Stimulated activated CD4-positive, alpha-beta T cell treated with anti-CD3 and anti-CD28 coated beads, Interleukin-2, amount 100 ng/mL, for 48 hours (primary cell): ENCODE data around the gene SEZ6L.

ENCODE experiments used
- DNase-seq, 2 donors: peaks; one replicate each; pipeline ENCODE4 v3.0.0-alpha.2; 2020

The SEZ6L gene

DNA sequence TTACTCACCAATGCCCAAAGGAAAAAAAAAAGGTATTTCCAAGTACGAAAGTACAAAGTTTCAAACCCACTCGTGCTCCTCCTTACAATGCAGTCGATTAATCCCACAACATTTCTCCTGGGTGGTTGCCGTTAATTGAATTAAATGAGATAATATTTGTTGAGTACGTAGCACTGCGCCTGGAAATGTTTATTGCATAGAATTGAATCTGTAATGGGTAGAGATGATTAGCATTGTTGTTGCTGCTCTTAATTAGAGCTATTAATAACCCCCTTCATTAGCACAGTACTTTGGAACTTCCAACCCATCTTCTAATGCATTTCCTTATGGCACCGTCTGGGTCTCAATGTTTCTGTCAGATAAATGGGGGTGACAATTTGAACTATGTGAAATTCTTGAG lies 77.3 kb downstream of the SEZ6L start:
- no peak for DNase-seq

DNA sequence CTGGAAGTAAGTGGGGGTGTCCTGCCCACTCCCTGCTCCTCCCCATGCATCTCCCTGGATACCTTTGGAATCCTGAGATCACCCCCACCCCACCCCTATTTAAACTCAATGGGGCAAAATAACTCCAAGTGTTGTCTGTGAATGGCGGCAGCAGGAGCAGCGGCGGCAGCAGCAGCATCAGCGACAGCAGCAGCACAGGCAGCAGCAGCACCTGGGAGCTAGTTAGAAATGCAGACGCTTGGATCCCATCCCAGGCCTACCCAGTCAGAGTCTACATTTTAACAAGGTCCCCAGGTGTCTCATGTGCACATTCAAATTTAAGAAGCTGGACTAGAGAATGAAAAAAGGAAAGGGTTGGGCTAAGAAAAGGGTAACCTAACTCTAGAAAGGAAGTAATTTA lies 82.6 kb downstream of the SEZ6L start:
- no peak for DNase-seq

DNA sequence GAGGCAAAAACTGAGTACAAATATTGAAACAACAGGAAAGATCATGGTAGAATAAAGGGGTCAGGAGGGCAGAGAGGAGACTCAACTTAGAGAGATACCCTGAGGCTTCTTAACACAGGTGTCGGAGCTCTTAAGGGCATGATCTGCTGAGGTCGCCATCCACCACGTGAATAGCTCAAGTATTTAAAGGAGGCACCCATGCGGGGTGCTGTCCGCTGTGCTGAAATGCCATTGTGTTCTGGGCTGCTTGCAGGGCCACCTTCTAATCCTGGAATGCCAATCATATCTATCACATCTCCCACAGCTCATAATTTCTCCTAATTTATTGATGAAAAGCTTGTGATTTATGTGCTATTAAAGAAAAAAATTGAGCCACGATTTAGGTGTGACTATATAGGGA lies 90.2 kb downstream of the SEZ6L start:
- DNase-seq, result no peak

GRCh38 chr22:26264162-26264561 lies 94.9 kb downstream of the SEZ6L start:
- no peak for DNase-seq

DNA sequence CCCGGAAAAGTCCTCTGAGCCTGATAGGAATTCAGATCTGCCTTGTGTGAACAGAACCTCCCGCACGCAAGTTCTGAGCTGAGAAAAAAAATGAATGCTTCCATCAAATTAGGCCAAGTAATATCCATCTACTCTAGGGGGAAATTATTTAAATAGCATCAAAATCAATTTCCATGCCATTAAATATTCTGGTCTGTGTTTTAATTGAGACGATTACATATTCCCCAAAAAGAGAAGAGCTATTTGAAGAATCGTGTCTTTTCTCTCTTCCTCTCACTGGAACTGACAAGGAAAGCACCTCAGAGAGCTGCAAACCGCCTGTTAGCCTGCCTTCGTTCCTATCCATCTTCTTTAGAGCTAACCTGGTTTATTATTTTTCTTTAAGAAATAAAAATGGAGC lies 96.0 kb downstream of the SEZ6L start:
- no peak for DNase-seq

DNA sequence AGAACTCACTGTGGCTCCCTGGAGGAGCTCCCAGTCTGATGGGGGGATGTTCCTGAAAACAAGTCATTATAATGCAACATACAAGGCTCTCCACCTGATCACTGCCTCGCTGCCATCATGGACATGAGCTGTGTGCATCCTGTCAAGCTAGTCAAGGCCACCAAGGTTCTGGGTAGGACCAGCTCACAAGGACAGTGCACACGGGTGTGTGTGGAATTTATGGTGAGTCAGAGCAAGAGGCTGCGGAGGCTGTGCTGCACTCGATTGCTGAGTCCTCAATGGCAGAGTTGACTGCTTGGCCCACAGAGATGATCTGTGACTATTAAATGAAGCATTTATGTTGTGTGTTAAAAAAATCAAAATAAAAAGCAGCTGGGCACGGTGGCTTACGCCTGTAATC lies 96.6 kb downstream of the SEZ6L start:
- DNase-seq, result no peak

DNA sequence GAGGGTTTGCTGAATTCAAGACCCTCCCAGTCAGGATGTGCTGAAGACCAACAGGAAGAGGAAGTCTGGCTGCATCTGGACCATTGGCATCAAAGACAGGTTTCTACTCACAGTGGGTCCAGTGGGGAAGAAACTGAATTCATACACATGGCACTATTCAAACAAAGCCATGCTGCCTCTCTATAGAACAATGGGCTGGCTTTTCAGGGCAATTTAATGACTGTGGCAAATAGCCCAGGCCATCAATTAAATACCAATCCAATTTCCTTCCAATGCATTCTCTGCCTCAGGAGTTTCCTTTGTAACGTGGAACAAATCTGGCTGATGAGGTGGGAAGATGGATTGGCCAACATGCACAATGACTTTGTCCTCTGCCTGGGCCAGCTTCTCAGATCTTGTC lies 98.6 kb downstream of the SEZ6L start:
- DNase-seq, result no peak

DNA sequence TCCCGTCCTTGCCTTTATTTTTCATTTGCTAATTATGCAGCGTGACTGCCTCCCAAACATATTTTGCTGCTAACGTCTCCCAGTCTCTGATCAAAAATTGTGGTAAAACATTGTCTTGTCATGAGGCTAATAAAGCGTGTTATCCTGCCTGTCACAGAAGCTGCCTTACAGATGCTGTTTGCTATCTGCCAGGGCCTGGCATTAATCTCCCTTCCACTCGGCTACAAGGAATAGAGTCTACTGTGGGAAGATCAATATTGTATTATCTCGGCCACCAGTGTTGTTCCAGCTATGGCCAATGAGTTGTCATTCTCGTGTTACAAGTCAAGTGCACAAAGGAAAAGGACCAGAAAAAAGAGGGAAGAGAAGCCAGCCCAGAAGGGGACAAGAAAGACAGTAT lies 100.3 kb downstream of the SEZ6L start:
- DNase-seq, result no peak

- DNase-seq, result no peak
Observed at GRCh38 chr22:26271427-26271826, 102.2 kb downstream of the SEZ6L start.

DNA sequence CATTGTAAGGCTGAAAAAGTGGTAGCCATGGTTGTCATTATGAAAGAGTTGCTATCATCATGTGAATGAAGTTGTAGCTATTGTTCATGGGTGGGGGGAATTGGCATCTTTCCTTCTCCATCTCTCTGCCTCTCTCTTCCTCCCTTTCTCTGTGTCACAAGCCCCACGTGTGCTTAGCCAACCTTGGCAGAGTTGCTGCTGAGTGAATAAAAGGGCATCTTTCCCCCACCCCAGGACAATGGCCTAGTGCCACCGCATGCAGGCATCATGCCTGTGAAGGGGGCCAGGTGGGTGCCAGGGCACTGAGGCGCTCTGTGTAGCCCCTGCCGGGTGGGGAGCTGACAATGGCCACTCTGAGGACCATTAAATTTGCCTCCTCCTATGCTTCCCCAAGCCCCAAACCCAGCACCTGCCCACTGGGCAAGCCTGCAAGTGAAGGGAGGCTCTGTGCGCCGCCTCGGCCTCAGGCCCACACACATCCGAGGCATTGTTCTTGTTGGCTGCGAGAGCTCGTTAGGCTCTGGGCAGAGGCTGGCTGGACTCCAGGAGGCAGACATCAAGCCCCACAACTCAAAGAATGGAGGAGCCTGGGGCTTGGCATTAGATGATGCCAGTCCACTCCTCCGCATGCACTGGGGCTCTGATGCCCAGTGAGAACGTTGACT lies 103.9 kb downstream of the SEZ6L start:
- DNase-seq, result no peak

DNA sequence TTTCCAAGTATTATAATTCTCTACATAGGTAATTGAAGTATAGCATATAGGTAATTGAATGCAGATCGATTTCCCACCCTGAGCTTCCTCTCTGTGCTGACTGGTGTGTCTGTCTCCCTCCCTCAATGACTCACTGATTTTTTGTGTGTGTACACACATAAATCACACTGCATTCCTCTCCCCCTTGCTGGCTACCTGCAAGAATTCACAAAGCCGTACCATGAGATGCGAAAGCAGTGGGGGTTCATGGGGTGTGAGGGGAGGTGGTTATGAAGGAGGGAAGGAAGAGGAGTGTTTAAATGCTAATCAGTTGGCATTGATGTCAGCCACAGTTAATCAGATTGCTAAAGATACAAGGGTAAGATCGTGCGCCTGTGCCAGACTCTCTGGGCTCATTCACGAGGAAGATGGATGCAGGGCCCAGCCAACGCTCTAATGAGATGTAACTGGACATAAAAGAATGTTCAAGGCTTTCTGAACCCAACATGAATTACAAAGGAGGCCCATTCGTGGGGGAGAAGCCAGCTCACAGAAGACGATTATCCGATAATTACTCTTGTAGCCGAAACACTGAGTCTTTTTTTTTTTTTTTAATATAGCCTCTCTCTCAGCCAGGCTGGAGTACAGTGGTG lies 107.4 kb downstream of the SEZ6L start:
- DNase-seq, result no peak

GRCh38 chr22:26281941-26282340 lies 112.7 kb downstream of the SEZ6L start:
- DNase-seq, result no peak

GRCh38 chr22:26283330-26283729 lies 114.1 kb downstream of the SEZ6L start:
- DNase-seq, result no peak

DNA sequence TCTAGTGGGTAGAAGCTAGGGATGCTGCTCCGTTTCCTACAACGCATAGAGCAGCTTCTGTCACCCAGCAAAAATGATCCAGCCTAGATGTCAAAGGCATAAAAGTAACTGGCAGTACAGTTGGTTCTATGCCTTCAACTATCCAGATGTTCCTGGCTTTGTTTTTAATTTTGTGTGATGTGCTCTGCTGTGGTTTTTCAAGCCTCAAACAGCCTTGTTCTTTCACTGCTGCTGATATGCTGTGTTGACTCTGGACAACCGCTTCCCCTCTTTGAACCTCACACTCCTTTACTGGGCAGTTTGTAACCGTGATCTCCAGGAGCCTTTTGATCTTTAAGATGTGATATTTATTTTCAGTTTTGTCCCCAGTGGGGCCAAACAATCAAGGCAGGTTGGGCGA lies 116.4 kb downstream of the SEZ6L start:
- no peak for DNase-seq

DNA sequence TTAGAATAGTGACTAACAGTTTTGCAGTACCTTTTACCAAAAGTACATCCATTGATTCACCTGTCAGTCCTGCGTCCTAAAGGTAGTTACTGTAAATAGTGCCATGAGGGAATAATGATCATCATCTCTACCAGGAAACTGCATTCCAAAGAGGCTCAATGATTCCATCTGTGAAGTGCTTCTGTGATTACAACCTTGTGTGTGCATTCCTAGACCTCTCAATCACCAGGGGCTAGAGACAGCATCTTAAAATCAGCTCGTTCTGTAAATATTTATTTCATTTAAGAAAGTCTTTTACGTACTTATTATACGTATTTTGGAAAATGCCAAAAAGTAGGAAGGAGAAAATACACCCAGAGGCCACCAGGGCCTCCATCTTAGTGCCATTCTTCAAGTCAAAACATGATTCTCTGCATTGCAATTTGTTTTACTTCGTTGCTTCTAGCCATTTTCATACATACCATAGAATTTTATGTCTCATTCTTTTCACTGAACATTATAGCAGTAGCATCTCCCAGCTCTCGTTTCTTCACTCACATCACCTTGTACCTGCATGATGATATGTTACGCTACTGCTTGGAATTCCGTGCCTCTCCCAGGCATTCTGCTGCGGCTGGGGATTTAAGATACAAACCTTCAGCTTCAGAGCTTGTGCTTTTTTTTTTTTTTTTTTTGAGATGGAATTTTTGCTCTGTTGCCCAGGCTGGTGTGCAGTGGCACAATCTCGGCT lies 117.0 kb downstream of the SEZ6L start:
- no peak for DNase-seq

GRCh38 chr22:26287382-26288225 lies 118.3 kb downstream of the SEZ6L start:
- DNase-seq, result no peak

DNA sequence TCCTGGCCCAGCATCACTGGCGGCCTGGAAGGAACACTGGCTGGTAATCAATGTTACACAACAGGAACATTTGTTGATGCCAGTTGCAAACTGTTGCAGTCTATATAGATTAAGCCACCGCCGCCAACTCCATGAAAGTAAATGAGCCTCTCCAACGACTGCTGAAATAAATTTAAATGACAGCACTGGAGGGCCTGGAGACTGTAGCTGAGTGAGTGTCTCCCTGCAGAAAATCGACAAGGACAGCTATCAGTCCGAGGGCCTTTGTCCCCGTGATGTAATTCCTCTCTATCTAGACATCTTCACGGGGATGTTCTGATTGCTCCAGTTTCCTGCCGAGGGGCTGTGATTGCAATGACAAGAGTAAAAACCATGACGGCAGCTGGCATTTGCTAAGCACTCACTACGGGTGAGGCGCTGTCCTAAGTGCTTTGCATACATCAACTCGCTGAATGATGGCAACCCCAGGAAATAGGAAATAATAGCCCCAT lies 120.4 kb downstream of the SEZ6L start:
- DNase-seq, result no peak

DNA sequence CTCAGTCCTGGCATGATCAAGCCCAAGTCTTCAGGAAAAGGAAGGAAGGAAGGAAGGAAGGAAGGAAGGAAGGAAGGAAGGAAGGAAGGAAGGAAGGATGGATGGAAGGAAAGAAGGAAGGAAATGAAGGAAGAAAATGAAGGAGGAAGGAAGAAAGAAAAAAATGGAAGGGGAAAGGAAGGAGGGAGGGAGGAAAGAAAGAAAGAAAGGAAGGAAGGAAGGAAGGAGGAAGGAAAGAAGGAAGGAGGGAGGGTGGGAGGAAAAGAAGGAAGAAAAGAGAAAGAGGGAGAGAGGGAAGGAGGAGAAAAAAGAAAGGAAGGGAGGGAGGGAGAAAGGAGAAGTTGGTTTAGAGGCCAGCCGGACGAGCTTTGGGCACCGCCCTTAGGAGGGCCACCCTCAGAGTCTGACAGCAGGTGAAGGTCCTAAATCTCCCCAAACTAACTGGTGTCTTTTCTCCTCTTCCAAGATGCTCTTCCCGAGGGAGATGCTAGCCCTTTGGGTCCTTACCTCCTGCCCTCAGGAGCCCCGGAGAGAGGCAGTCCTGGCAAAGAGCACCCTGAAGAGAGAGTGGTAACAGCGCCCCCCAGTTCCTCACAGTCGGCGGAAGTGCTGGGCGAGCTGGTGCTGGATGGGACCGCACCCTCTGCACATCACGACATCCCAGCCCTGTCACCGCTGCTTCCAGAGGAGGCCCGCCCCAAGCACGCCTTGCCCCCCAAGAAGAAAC lies 122.8 kb downstream of the SEZ6L start:
- no peak for DNase-seq

DNA sequence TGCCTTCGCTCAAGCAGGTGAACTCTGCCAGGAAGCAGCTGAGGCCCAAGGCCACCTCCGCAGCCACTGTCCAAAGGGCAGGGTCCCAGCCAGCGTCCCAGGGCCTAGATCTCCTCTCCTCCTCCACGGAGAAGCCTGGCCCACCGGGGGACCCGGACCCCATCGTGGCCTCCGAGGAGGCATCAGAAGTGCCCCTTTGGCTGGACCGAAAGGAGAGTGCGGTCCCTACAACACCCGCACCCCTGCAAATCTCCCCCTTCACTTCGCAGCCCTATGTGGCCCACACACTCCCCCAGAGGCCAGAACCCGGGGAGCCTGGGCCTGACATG lies 123.4 kb downstream of the SEZ6L start:
- no peak for DNase-seq

DNA sequence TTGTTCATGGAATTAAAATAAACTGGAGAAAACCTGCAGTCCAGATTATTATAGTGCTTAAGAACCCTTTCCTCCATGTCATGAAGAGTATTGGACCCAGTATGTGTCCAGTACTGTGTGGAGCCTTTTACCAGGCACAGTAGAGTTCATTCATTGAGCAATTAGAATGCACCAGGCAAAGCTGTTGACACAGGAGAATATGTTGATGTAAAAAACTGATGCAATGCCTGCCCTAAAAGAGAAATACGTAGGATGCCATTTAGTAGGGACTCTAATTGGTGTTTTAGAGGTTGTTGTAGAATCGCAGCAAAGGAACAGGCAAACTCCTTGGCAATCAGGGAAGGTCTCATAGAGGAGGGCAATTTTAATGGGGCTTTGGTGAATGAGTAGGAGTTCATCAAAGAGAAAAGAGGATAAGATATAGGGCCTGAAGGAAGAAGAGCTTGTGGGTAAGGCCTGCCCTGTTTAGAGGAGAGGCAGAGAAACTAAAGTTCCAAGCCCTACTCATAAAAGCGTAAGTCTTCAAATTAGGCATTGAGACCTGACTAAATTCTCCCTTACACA lies 126.4 kb downstream of the SEZ6L start:
- no peak for DNase-seq

- DNase-seq, result no peak
Observed at GRCh38 chr22:26298605-26299310, 129.5 kb downstream of the SEZ6L start.

DNA sequence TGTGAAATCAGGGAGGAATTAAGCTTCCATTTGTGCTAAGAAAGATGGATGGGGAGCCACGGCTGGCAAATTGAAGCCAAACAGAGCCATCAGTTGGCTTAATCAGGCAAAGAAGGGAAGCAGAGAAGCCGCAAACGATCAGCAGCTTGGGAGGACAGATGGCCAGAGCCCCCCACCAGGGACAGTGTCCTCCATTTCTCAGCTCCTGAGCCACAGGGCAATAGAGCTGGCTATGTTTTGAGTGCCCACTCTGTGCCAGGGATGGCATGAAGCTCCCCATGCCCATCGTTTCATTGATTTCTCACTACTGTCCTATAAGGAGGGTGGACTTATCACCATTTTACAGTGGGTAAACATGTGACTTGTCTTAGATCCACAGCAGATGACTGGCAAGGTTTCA lies 133.5 kb downstream of the SEZ6L start:
- no peak for DNase-seq
